ENCODE measurements around the gene ARHGAP18. TPM values are rescaled to one million over a fixed set of nuclear protein-coding genes. Genes with fewer than 3 reads are reported as not detected.

ARHGAP18 gene
- total and polyA plus RNA-seq, 10 of the 15 experiments (the other 5 are each of a cell fraction or from before 2014, with no cell fraction given): 18.2 to 52.2 (median 31.7) TPM

- H3K9me3 ChIP-seq (replicated peaks; ENCODE audit: control insufficient read depth, insufficient read depth, low read length): no peaks in the 10 kb centered on the region
- no peak overlapping the region for H3K27ac ChIP-seq (ENCODE audit: control insufficient read depth, insufficient read depth)
- in situ Hi-C loops (cut with MboI): no loop called here
- BruUV-seq (replicated peaks): no TSS peak
- no peak overlapping the region for H3K4me2 ChIP-seq (ENCODE audit: control insufficient read depth, insufficient read depth)
- H3K9ac ChIP-seq (ENCODE audit: control insufficient read depth, insufficient read depth, low read length): no peak overlapping the region
- ChIA-PET RAD21 (ENCODE audit: unreplicated experiment) (no interaction called here), POLR2A (no interaction called here), CTCF (interaction anchor here (1.3 to 1.9 kb wide), 3 partner anchors 12 to 58 kb away, joined by 3 to 8 read pairs (median 5); no protein-coding TSS in a partner anchor), SMC1A (ENCODE audit: uncharacterized antibody, unreplicated experiment) (no interaction called here)
- H2AFZ ChIP-seq (ENCODE audit: control insufficient read depth, low read depth, low read length): no peak overlapping the region
- no peaks in the 10 kb centered on the region for H3K4me1 ChIP-seq (ENCODE audit: control insufficient read depth, insufficient read depth, low read length)
- TF ChIP-seq, protein P1, sequence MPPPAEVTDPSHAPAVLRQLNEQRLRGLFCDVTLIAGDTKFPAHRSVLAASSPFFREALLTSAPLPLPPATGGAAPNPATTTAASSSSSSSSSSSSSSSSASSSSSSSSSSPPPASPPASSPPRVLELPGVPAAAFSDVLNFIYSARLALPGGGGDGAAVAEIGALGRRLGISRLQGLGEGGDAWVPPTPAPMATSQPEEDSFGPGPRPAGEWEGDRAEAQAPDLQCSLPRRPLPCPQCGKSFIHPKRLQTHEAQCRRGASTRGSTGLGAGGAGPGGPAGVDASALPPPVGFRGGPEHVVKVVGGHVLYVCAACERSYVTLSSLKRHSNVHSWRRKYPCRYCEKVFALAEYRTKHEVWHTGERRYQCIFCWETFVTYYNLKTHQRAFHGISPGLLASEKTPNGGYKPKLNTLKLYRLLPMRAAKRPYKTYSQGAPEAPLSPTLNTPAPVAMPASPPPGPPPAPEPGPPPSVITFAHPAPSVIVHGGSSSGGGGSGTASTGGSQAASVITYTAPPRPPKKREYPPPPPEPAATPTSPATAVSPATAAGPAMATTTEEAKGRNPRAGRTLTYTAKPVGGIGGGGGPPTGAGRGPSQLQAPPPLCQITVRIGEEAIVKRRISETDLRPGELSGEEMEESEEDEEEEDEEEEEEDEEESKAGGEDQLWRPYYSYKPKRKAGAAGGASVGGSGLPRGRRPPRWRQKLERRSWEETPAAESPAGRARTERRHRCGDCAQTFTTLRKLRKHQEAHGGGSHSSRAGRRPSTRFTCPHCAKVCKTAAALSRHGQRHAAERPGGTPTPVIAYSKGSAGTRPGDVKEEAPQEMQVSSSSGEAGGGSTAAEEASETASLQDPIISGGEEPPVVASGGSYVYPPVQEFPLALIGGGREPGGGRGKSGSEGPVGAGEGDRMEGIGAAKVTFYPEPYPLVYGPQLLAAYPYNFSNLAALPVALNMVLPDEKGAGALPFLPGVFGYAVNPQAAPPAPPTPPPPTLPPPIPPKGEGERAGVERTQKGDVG (CRISPR knock-in tag; IDR thresholded peaks at IDR 0.05): no peak
- TF ChIP-seq SUPT20H (IDR thresholded peaks at IDR 0.05; ENCODE audit: borderline replicate concordance, control insufficient read depth, low read depth, low read length): no peak
- TF ChIP-seq STAT3 (IDR thresholded peaks at IDR 0.05; ENCODE audit: low read depth, low read length): no peak
- TF ChIP-seq EZH2 (IDR thresholded peaks at IDR 0.05; ENCODE audit: borderline replicate concordance, control insufficient read depth, low read depth, low read length): no peak
- no peak for TF ChIP-seq RFX5 (IDR thresholded peaks at IDR 0.05; ENCODE audit: low read depth, low read length)
- no peak for TF ChIP-seq SMAD5 (IDR thresholded peaks at IDR 0.05; ENCODE audit: low read depth)
- no peak for TF ChIP-seq TAF1 (IDR thresholded peaks at IDR 0.05; ENCODE audit: borderline replicate concordance, low read depth, low read length)
- TF ChIP-seq IKZF2 (IDR thresholded peaks at IDR 0.05): no peak
- no peak for TF ChIP-seq KDM1A (IDR thresholded peaks at IDR 0.05; ENCODE audit: borderline replicate concordance)
- no peak for TF ChIP-seq NBN (IDR thresholded peaks at IDR 0.05)
- TF ChIP-seq JUND (IDR thresholded peaks at IDR 0.05; ENCODE audit: low read depth, low read length): no peak
- TF ChIP-seq JUNB (IDR thresholded peaks at IDR 0.05): no peak
- TF ChIP-seq, protein P2, sequence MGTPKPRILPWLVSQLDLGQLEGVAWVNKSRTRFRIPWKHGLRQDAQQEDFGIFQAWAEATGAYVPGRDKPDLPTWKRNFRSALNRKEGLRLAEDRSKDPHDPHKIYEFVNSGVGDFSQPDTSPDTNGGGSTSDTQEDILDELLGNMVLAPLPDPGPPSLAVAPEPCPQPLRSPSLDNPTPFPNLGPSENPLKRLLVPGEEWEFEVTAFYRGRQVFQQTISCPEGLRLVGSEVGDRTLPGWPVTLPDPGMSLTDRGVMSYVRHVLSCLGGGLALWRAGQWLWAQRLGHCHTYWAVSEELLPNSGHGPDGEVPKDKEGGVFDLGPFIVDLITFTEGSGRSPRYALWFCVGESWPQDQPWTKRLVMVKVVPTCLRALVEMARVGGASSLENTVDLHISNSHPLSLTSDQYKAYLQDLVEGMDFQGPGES (IDR thresholded peaks at IDR 0.05): no peak
- no peak for TF ChIP-seq RELA (IDR thresholded peaks at IDR 0.05; ENCODE audit: borderline replicate concordance, partially characterized antibody)
- TF ChIP-seq SIX5 (IDR thresholded peaks at IDR 0.05; ENCODE audit: low read depth, low read length, severe bottlenecking): no peak
- TF ChIP-seq ZNF217 (IDR thresholded peaks at IDR 0.05): no peak
- no peak for TF ChIP-seq FOS (IDR thresholded peaks at IDR 0.05; ENCODE audit: borderline replicate concordance, extremely low read depth, insufficient read length)
- TF ChIP-seq MLLT1 (IDR thresholded peaks at IDR 0.05): no peak
- no peaks in the 10 kb centered on the region for H4K20me1 ChIP-seq (ENCODE audit: control insufficient read depth, insufficient read depth)
- FAIRE-seq: no peak
- ATAC-seq: no peak
- intact Hi-C loops (cut with micrococcal nuclease; ENCODE audit: unreplicated experiment): no loop called here
- H3K27me3 ChIP-seq (replicated peaks in 1 of 2; ENCODE audit: control insufficient read depth in 2 of 2, insufficient read depth in 2 of 2, low read length in 1 of 2): no peaks in the 10 kb centered on the region
- no peak for DNase-seq (ENCODE audit: low read depth, low spot score)
- H3K4me3 ChIP-seq: no peak overlapping the region
- H3K36me3 ChIP-seq (ENCODE audit: control insufficient read depth in 2 of 2, insufficient read depth in 2 of 2, low read length in 1 of 2): no peaks in the 10 kb centered on the region
- H3K79me2 ChIP-seq (ENCODE audit: control insufficient read depth, insufficient read depth, low read length): no peaks in the 10 kb centered on the region
- WGBS (ENCODE audit: insufficient coverage, insufficient replicate concordance, low lambda C conversion rate, missing lambda C conversion rate): 76% methylated on average over 5 of the region's 5 CpGs
Observed at GRCh38 chr6:129555206-129555832, 154.7 kb downstream of the ARHGAP18 start.

Measured in GM12878 (cell line).